ENCODE results near the gene PLPPR1. TPM values are rescaled to one million over a fixed set of nuclear protein-coding genes. Genes with fewer than 3 reads are reported as not detected.
"Not testable (repeated sequence)": the region's sequence is repeated elsewhere in the genome, so short reads cannot be mapped to it uniquely, and the experiment has no call there.

The PLPPR1 gene
- total RNA-seq, 1 donor from 2014 or later: not detected

DNA sequence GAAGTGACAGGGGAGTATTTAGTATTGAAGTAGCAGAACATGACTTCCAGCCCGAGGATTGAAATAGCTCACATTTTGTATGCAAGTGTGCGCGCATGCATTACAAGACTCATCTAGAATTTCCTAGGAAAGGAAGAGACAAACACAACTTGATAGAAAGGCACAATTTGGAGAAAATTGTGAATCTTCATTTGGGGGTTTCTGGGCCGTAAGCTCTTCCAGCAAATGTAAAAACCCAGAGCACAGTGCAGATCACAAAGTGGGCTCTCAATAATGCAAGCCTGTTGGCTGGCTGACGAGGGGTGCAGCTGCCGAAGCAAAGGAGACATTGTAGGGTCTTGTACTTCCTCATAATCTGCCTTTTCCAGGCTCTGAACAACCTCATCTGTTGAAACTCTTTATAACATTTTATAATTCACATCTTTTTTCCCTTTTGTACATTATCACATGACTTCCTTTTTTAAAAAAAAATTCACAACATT lies 247.3 kb downstream of the PLPPR1 start:
- DNase-seq (ENCODE audit: low spot score): no peak

DNA sequence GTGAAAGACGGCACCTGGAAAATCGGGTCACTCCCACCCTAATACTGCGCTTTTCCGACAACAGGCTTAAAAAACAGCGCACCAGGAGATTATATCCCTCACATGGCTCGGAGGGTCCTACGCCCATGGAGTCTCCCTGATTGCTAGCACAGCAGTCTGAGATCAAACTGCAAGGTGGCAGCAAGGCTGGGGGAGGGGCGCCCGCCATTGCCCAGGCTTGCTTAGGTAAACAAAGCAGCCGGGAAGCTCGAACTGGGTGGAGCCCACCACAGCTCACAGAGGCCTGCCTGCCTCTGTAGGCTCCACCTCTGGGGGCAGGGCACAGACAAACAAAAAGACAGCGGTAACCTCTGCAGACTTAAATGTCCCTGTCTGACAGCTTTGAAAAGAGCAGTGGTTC lies 262.5 kb downstream of the PLPPR1 start:
- DNase-seq (ENCODE audit: low spot score): not testable (repeated sequence)

DNA sequence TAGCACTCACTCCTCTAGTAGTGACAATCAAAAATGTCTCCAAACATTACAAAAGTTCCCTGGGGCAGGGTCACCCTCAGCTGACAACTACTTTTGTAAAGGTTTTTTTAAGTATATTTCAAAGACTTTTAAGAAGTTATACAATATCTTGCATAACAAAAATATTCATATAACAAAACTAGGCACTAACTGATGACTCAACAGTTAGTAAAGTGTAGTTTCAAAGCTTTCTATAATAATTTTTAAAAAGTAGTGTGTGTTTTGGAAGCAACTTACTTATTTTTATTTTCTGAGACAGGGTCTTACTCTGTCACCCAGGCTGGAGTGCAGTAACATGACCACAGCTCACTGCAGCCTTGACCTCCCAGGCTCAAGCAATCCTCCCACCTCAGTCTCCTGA lies 271.4 kb downstream of the PLPPR1 start:
- no peak for DNase-seq (ENCODE audit: low spot score)

DNA sequence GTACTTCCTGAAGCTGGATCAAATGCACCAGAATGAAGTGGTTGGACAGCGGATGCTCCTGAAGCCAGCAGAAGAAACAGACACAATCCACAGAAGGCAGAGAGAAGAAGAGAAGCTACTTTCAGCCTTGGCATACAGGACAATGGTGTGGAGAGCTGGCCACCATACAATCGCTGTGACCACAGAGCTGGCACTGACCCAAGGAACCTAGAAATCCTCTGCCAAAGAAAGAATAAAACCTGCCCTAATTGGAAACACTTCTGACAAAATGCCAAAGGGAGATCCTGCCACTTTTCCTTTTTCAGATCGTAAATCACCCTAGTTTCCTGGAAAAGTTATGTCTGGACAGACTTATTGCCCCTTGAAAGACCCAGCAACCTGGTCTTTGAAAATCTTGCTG lies 278.5 kb downstream of the PLPPR1 start:
- DNase-seq (ENCODE audit: low spot score): no peak

DNA sequence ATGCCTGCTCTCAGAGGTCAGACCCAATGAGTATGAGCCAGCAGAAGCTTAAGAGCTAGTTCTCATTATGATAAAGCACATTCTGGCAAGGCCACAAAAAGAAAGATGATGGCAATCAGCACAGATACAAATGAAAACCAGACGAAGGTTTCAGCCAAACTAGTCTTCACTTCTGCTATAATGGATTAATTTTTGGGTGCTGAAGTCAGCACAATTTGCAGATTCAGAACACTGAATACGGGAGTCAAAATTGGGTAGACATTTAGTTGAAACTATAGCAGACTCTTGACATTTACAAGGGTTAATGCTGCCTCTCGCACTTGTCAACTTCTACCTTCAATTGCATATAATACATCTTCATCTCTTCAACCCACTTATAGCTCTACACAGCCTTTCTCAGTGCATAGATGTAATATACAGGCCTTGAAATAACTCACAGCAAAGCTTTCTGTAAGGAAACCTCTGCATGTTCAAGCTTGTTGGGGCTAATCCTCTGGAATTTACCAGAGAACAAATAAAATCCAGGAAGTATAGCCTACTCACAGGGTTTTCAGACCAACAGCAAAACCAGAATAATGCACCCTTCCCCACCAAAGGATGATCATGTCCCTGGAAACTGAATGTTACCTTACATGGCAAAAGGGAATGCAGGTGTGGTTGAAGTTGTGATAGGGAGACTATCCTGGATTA lies 279.1 kb downstream of the PLPPR1 start:
- no peak for DNase-seq (ENCODE audit: low spot score)

DNA sequence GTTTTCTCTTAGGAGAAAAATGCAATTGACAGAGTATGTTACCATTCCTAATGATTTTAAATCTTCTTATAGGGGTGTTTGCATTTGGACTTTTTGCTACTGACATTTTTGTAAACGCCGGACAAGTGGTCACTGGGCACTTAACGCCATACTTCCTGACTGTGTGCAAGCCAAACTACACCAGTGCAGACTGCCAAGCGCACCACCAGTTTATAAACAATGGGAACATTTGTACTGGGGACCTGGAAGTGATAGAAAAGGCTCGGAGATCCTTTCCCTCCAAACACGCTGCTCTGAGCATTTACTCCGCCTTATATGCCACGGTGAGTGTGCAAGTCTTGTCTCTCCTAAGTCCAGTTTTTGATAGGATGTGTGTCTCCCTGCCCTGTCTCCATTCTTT lies 280.6 kb downstream of the PLPPR1 start:
- DNase-seq (ENCODE audit: low spot score): no peak

DNA sequence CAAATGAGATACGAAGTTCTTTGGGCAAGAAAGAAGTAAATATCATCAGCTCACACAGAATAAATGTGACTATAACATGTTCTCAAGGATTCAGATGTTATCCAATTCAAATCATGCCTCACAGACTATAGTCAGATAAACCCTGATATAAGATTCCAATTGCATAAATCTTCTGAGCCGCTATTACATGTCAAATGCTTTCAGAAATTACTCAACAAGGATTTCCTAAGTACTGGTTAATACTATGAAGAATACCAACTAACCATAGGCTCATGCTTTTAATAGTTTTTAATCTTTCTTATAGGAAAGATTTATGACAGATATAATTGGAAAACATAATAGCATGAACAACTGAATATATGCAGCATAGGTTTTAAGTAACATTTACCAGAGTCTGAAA lies 282.7 kb downstream of the PLPPR1 start:
- DNase-seq (ENCODE audit: low spot score): no peak

DNA sequence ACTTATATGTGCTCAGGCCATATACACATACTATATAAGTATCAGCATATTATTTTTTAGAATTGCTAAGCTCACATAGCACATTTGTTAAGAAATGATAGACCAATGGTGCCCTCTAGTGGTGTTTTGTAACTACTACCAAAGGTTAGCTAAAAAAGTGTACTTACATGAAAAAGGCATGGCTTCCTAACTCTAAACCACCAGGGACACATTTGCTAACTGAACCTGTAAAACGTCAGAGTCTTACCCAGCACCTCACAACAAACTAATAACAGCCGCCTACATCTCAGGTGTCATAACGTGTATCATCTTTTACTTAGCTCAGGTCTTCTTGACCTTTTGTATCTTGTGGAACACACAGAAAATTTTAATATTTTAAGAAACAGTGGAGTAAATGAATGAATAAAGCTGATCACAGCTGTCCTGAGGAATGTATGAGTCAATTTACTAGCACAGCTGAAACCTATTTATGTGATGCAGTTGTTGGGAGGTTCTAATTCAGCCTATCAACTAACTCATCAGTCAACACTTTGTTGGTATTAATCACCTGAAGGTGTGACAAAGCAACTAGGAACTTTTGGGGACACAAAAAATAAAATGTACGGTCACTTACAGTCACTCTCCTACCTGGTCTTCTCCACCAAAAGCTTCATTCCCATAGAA lies 283.4 kb downstream of the PLPPR1 start:
- no peak for DNase-seq (ENCODE audit: low spot score)

DNA sequence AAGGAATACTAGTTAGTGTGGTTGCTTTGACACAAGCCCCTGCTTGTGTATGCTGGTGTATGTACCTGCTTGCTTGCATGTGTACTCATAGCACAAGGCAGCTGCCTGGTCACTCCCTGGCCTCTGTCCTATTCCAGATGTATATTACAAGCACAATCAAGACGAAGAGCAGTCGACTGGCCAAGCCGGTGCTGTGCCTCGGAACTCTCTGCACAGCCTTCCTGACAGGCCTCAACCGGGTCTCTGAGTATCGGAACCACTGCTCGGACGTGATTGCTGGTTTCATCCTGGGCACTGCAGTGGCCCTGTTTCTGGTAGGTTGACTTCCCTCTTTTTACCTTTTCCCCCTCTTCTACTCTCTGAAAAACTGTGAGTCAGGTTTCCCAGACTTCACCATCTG lies 284.1 kb downstream of the PLPPR1 start:
- no peak for DNase-seq (ENCODE audit: low spot score)

DNA sequence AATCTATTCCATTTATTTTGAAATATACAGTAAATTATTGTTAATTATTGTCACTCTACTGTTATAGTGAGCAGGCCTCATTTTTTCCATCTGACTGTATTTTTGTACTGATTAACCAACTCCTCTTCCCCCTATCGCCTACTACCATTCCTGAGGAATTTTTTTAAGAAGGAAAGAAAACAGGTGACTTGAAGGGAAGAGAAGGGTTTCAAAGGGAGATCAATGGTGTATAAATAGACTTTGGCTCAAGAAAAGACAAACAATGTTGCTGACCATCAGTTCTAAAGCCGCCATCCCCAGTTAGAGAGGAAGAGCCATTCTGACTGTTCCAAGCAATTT lies 286.6 kb downstream of the PLPPR1 start:
- DNase-seq (ENCODE audit: low spot score): no peak

DNA sequence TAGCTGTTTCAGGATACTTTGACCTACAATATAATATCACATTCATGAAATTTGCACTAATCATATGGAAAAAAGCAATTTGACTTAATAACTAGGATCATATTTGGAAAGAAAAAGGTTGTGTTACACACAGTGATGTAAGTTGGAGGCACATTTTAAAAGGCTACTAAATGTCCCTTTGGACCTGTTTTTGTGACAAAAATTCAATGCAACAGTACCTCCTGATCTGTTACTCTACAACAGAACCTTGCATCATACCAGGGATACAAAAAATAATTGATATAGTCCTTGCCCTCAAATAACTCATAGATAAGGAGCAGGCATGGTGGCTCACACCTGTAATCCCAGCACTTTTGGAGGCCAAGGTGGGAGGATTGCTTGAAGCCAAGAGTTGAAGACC lies 289.2 kb downstream of the PLPPR1 start:
- DNase-seq (ENCODE audit: low spot score): no peak

DNA sequence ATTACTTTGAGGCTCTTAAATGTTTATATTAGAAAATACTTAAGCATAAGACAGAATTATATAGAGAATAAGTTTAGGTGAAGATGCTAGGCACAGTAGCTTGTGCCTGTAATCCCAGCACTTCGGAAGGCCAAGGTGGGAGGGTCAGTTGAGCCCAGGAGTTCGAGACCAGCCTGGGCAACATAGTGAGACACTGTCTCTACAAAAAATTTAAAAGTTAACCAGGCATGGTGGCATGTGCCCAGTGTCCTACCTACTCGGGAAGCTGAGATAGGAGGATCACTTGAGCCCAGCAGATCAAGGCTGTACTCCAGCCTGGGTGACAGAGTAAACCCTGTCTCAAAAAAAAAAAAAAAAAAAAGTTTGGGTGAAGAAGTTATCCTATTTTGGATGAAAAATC lies 294.6 kb downstream of the PLPPR1 start:
- DNase-seq (ENCODE audit: low spot score): no peak

DNA sequence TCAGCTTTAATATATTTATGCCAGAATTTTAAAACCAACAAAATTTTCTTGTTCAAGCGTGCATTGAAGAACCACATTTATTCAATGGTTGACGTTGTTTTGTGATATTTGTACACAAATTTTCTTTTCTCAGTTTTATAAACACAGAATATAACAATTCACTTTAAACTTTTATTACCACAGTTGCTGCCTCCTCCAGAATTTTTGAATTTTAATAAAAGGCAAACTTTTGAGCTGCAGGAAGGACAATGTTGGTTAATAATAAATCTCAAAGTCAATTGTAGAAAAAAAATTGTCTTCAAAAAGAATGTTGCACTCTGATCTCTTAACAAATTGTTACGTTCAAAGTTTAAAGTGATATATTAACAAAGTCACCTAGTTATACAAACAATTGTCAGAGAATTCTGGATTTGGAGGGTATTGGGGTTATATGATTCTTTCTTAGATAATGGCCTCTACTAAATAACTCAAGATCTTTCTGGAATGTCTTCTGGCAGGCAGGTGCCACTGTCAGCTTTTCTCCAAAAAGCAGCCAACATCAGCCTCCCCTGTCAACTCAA lies 295.8 kb downstream of the PLPPR1 start:
- no peak for DNase-seq (ENCODE audit: low spot score)

DNA sequence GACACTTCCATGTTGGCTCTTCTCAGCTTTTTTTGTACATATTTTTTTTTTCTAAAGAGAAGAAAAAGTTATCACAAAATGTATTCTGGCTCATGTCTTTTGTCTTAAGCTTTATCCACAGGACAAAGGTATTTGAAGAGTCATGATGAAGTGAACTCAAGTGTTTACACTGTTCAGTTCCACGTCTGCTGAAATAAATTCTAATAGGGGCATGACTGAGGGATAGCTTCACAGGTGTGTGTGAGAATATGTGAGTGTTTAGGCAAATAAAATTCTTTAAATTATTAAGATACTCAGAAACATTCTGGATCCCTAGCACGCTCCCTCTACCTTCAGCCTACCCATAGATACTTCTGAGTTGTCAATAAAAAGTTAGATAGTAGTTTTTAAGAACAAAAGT lies 296.5 kb downstream of the PLPPR1 start:
- no peak for DNase-seq (ENCODE audit: low spot score)

DNA sequence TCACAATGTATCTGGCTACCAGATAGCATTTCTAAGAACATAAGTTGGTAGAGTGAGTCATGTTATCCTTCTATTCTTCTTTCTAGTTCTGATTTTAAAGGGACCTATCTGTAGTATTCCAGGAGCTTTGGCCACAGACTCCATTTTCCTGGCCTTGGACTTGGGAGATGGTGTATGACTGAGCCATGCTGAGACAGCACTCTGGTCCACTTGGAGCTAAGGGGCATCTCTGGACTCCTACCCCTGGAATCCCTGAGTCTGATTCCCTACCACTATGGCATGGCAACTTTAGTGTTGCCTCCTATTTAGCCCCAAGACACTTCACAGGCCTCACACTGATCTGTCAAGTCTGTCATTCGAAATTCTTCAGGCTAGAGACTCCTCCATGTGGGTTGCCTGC lies 297.5 kb downstream of the PLPPR1 start:
- no peak for DNase-seq (ENCODE audit: low spot score)

DNA sequence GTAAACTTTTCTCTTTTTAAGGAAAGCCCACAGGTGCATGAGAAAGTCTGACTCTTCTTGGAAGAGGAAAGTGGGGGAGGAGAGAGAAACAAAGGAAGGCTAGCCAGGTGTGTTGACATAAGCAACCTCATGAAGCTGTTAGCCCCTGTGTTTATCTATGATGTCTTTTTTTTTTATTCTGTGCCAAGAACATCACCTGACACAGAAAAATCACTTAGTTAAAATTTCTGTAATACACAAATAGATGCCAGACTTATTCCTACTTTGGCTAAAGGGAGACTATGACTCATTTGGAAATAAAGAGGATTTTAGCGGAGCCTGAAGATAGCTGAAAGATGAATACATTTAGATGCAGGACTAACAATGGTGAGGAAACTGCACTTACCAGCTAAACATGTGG lies 298.0 kb downstream of the PLPPR1 start:
- no peak for DNase-seq (ENCODE audit: low spot score)

DNA sequence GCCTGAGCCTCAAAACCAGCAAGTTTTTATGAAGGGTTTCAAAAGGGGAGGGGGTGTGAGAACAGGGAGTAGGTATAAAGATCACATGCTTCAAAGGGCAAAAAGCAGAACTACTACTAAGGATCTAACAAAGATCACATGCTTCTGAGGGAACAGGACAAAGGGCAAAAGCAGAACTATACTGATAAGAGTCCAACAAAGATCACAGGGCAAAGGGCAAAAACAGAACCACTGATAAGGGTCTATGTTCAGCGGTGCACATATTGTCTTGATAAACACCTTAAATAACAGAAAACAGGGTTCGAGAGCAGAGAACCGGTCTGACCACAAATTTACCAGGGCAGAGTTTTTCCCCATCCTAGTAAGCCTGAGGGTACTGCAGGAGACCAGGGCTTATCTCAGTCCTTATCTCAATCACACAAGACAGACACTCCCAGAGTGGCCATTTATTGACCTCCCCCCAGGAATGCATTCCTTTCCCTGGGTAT lies 298.9 kb downstream of the PLPPR1 start:
- DNase-seq (ENCODE audit: low spot score): not testable (repeated sequence)

DNA sequence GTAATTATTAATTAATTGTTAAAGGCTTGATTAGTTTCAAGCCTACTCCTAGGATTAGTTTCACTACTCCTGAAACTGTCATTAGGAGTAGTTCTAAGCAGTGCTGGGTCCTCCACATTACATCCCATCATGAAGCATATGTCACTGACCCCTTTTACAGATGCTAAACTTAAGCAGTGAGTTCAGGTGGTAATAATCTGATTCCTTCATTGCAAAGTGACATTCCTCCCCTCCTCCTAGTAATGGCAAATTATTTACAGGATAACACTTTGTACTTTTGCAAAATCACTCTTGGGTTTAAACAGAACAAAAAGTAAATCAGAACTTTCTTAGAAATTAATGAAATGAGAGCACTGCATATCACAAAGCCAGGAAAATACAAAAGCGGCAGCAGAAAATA lies 303.8 kb downstream of the PLPPR1 start:
- no peak for DNase-seq (ENCODE audit: low spot score)

DNA sequence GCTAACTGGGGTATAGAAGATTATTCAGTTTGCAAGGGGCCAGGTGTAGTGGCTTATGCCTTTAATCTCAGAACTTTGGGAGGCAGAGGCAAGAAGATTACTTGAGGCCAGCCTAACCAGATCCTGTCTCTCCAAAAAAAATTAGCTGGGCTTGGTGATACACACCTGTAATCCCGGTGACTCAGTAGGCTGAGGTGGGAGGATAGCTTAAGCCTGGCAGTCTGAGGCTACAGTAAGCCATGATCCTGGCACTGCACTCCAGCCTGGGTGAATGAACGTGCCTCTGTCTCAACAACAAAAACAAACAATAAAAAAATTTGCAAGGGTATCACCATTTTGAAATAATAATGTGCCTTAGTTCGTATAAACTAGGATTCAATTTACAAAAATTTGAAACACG lies 305.0 kb downstream of the PLPPR1 start:
- no peak for DNase-seq (ENCODE audit: low spot score)

DNA sequence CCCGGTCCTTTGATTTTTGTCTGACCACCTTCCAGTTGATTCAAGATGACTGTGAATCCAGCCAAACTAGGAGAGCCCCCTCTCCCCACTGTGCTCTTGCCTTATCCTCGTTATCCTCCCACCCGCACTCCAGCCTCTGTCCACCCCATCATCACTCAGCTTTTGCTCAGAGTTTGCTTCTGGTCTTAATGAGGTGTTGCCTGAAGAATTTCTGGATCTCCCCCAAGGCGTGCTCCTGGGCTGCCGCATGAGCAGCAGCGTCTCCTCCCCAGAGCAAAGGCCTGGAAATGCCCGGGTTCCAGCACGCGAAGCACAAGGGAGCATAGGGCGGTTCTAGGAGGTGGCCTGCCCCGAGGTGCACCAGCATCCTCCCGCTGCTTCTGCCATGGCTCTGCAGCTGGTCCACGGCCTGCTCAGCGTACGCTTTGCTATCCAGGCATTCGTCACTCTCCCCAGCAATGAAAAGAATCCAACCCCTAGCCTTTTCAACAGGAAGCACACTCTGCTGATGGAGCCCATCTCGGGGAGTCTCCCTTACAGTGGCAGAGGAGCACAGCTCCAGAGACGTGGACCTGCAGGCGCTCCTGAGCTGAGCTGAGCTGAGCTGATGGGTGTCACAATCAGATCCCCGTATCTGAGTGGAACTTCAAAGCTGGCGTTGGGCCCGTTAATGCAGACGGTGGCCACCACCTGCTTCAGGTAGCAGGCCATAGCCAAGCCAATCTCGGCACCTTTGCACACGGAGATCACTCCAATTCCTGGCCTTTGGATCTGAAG lies 305.6 kb downstream of the PLPPR1 start:
- DNase-seq (ENCODE audit: low spot score): no peak

DNA sequence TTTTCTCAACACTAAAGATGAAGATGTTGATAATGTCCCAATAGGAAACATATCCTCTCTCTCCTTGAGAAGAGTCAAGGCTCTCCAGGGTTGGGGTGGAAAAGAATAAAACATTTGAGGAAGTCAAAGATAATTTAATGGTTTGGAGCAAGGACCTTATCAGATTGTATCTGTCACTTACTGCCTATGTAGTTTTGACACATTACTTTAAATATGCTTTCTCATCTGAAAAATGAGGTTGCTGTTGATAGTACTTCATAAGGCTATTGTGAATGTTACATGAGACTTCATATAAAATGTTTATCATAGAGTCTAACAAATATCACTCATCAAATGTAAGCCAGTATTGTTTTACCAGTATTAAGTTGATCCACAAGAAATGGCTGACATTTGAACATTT lies 307.6 kb downstream of the PLPPR1 start:
- no peak for DNase-seq (ENCODE audit: low spot score)

DNA sequence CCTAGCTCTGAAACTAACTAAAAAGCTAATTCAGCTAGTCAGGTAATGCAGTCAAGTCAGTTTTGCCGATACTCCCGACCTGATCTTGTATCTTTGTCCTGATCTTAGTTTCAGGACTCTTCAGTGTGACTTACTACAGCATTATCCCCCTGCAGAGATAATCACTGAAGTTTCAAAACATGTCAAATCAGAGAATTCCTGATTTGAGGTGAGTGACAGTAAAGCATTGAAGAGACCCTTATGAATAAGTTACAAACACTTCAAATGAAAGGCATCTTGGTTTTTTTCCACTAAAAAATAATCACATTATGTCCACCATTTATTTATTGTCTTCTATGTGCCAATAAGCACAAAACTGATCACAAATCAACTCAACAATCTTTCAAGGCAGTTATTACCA lies 308.7 kb downstream of the PLPPR1 start:
- DNase-seq (ENCODE audit: low spot score): no peak

Measured in mesenteric fat pad (tissue), 1 donor.